Measurements from ENCODE around the gene FBN2.

The FBN2 gene

DNA sequence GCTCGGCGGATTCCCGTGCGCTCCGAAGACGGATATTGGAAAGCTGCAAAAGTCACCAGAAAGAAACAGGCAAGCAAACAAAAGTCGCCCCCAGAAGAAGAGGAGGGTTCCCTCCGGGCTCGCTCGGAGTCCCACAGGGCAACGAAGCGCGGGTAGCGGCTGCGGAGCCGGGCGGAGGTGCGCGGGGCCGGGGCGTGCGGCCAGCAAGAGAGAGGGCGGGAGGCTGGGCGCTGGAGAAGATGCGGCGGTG is at the start of gene FBN2:
FBN2 (minus strand) TSS at position 246 of the 250 bp plus-strand sequence. CDS start 642 bp downstream, outside the sequence.
- H3K27ac ChIP-seq = no peak within 1 kb of the TSS
- no peaks in the 10 kb centered on the region for H3K36me3 ChIP-seq
- no peaks in the 10 kb centered on the region for H3K27me3 ChIP-seq
- no peak for TF ChIP-seq Cebpa-rat (IDR thresholded peaks at IDR 0.05)
- no peaks in the 10 kb centered on the region for H4K20me1 ChIP-seq
- H3K9ac ChIP-seq = no peak within 1 kb of the TSS
- H3K4me2 ChIP-seq = no peak within 1 kb of the TSS
- H3K4me1 ChIP-seq = no peaks in the 10 kb centered on the region
- H3K9me3 ChIP-seq (replicated peaks in 1 of 11) = peaks cover 29 to 36% (median 34%) of the 10 kb centered on the region in 11 experiments
- no peak within 1 kb of the TSS for H3K4me3 ChIP-seq

DNA sequence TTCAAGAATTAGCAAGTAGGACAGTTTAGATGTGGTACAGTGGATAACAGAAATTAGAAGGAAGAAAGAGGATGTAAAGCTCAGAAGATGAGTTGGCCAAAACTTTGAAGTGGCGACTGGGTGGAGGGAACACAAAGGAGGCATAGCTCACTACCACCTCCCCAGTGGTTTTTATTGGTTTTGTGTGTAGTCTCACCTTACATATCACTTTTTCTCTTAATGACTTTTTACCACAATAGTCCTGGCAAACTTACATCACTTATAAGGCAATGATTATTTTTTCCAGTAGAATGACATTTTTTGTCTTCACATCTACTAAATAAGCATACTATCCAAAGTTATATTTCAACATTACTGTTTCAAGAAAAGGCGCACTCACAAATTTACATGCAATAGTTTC is 49.2 kb upstream of the FBN2 start:
- Histone ChIP-seq H4K20me1 (no peaks in the 10 kb centered on the region), H3K27me3 (no peaks in the 10 kb centered on the region), H3K27ac (no peak overlapping the region), H3K9me3 (replicated peaks in 1 of 11) (peaks cover 0 to 11% (median 3%) of the 10 kb centered on the region in 11 experiments; a peak in 7 of 22 replicates), H3K4me3 (no peak overlapping the region), H3K4me2 (no peak overlapping the region), H3K9ac (no peak overlapping the region), H3K36me3 (no peaks in the 10 kb centered on the region), H3K4me1 (no peaks in the 10 kb centered on the region)
- TF ChIP-seq Cebpa-rat (IDR thresholded peaks at IDR 0.05) = no peak

DNA sequence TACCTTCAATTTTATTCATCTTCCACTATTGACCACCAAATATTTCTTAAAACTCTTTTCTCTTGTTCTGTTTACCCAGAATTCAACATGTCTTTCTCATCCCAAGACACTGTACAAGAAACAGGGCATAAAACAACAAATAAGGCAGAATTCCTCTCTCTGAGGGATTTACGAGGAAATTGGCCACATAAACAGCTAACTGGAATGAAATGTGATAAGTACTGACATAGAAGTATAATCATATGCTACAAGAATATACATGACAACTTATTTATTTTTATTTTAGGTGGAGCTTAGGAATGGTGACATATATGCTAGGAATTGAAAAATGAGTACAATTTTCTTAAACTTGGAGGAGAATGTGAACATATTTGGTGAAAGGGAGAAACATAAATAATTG is 48.8 kb upstream of the FBN2 start:
- Histone ChIP-seq H3K4me1 (no peaks in the 10 kb centered on the region), H3K36me3 (no peaks in the 10 kb centered on the region), H4K20me1 (no peaks in the 10 kb centered on the region), H3K4me2 (no peak overlapping the region), H3K9ac (no peak overlapping the region), H3K27me3 (no peaks in the 10 kb centered on the region), H3K9me3 (replicated peaks in 1 of 11) (peaks cover 0 to 15% (median 4%) of the 10 kb centered on the region in 11 experiments; a peak in 7 of 22 replicates), H3K4me3 (no peak overlapping the region), H3K27ac (no peak overlapping the region)
- no peak for TF ChIP-seq Cebpa-rat (IDR thresholded peaks at IDR 0.05)

DNA sequence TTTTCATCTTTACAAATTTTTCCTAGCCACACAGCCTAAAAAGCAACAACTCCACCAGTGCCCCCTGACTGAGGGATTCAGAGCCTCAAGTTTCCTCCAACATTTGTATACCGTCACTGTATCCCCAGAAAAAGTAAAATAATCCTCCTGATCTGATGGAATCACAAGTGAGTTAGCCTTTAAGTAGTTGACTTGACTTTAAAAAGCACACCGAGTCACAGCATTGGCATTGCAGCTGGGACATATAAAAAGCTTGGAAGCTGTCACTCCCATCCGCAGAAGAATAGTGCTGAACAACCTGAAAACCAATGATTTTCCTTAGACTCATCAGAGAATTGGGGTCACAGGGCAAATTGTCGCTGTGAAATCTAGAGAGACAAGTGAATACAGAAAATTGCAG is 41.6 kb upstream of the FBN2 start:
- Histone ChIP-seq H3K9me3 (replicated peaks in 1 of 11) (peaks cover 0 to 19% (median 4%) of the 10 kb centered on the region in 11 experiments; a peak in 8 of 22 replicates), H4K20me1 (no peaks in the 10 kb centered on the region), H3K4me1 (no peaks in the 10 kb centered on the region), H3K9ac (no peak overlapping the region), H3K4me3 (no peak overlapping the region), H3K27me3 (no peaks in the 10 kb centered on the region), H3K27ac (no peak overlapping the region), H3K4me2 (no peak overlapping the region), H3K36me3 (no peaks in the 10 kb centered on the region)
- no peak for TF ChIP-seq Cebpa-rat (IDR thresholded peaks at IDR 0.05)

DNA sequence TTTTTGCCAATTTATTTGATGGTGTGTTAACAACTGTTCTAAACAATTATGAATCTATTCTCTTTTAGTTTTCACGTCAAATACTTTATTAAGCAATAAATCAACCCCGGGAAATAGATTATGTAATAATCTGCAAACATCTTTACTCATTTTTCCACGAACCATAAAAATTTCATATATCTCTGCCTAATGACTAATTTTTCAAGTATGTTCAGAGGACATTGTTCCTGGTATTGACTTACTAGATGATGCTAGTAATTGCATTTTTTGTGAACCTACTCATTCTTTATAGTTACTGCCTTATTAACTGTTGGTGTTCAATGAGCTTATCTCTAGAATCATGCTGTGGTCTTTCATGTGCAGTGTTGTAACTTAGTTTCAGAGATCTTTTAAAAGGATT is 41.0 kb upstream of the FBN2 start:
- Histone ChIP-seq H3K9me3 (replicated peaks in 1 of 11) (peaks cover 0 to 19% (median 4%) of the 10 kb centered on the region in 11 experiments; a peak in 8 of 22 replicates), H3K27ac (no peak overlapping the region), H3K4me3 (no peak overlapping the region), H3K4me2 (no peak overlapping the region), H4K20me1 (no peaks in the 10 kb centered on the region), H3K27me3 (no peaks in the 10 kb centered on the region), H3K36me3 (no peaks in the 10 kb centered on the region), H3K9ac (no peak overlapping the region), H3K4me1 (no peaks in the 10 kb centered on the region)
- no peak for TF ChIP-seq Cebpa-rat (IDR thresholded peaks at IDR 0.05)

DNA sequence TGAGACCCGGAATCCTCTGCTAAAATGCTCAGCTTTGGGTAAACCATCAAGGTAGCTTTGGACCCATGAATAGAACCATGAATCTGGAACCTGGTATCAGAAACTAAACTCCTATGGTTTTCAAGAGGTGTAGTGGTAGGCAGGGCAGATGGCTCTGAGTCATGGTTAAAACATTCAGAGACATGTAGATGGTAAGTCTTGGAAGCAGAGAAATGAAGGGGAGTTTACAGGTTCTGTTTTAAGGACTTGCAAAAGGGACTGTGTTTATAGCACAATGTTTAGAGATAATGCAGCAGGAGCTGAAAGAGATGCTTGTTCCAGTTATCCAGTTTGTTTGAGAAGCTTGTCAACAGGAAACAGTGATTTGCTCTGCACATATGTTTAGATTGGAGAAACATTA is 36.0 kb upstream of the FBN2 start:
- no peak overlapping the region for H3K9ac ChIP-seq
- no peak overlapping the region for H3K4me2 ChIP-seq
- no peak for TF ChIP-seq Cebpa-rat (IDR thresholded peaks at IDR 0.05)
- no peaks in the 10 kb centered on the region for H3K4me1 ChIP-seq
- H3K36me3 ChIP-seq = no peaks in the 10 kb centered on the region
- no peaks in the 10 kb centered on the region for H3K27me3 ChIP-seq
- H3K4me3 ChIP-seq = no peak overlapping the region
- peaks cover 0 to 6% (median 0%) of the 10 kb centered on the region in 11 experiments; a peak in 2 of 22 replicates for H3K9me3 ChIP-seq (replicated peaks in 1 of 11)
- no peak overlapping the region for H3K27ac ChIP-seq
- no peaks in the 10 kb centered on the region for H4K20me1 ChIP-seq

DNA sequence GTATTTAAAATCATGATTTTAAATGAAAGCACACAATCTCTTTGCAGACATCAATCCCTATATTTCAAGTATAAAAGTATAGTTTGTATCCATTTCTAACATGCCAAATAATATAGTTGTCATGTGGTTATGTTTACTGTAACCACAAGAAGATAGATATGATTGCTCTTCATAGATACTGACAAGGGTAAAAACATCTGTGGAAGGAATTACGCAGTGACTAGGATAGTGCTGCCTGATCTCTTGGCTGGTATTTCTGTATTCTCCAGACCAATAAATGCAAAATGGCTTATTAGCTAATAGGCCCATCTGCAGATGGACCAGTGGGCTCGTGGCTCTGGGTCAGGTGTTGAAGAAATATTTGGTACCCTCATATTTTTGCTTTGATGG is 34.9 kb upstream of the FBN2 start:
- H3K27ac ChIP-seq = no peak overlapping the region
- H4K20me1 ChIP-seq = no peaks in the 10 kb centered on the region
- no peaks in the 10 kb centered on the region for H3K4me1 ChIP-seq
- no peak overlapping the region for H3K4me3 ChIP-seq
- H3K36me3 ChIP-seq = no peaks in the 10 kb centered on the region
- no peak for TF ChIP-seq Cebpa-rat (IDR thresholded peaks at IDR 0.05)
- H3K4me2 ChIP-seq = no peak overlapping the region
- H3K9me3 ChIP-seq (replicated peaks in 1 of 11) = peaks cover 0 to 6% (median 0%) of the 10 kb centered on the region in 11 experiments; a peak in 2 of 22 replicates
- no peaks in the 10 kb centered on the region for H3K27me3 ChIP-seq
- H3K9ac ChIP-seq = no peak overlapping the region

DNA sequence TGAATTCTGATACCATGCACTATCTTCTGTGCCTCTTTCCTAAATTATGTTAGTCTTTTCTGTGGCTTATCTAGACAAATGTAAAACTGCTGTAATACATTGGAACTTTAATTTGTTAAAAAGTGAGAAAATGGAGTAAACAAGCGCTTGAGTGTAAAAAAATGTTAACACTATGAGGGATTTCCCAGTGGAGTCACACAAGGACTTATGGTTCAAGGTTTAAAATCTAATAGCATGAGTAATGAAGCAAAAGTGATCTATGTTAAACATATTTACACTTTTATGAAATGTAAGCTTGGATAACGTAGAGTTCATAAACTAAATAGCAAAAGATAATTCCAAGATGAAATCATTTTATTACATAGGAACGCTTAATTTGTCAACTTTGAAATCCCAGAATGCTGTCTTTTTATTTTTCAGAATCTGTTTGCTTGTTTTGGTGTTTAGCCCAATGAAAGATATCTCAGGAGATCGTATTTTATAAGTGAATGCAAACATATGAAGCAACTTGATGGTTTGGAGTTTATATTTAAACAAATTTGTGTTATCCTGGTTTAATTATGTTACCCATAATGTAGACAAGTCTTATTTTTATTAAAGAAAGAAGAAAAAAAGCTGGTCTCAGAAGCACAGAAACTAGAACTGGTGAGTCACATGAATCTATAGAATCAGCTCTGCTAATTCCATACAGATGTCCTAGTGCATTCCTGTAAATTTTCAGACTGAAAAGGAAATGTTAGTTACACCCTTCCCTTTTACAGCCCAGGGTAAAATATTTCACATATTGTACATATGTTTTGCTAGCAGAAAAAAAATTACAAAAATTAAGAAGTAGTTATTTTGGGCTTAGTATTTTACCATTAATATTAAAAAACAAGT is 34.2 kb upstream of the FBN2 start:
- Histone ChIP-seq H3K36me3 (no peaks in the 10 kb centered on the region), H4K20me1 (no peaks in the 10 kb centered on the region), H3K9ac (no peak overlapping the region), H3K4me1 (no peaks in the 10 kb centered on the region), H3K27ac (no peak overlapping the region), H3K4me3 (no peak overlapping the region), H3K27me3 (no peaks in the 10 kb centered on the region), H3K9me3 (replicated peaks in 1 of 11) (peaks cover 0 to 6% (median 0%) of the 10 kb centered on the region in 11 experiments; a peak in 2 of 22 replicates), H3K4me2 (no peak overlapping the region)
- no peak for TF ChIP-seq Cebpa-rat (IDR thresholded peaks at IDR 0.05)

DNA sequence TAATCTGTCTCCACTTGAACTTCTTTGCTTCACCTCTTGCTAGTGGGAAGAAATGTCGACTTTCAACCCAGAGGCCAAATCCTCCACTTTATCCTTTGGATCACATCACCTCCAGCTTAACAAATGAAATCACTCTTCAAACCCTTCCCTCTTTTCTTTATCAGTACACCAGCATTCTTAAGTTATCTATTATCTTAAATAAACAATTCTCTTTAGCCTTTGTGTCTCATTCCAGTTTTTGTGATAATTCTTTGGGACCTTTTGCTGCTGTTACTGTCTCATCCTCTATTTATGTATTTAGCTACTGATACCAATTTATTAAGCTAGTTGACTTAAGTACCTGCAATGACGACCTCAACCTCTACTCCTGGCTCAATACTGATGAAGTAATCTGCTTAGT is 28.1 kb upstream of the FBN2 start:
- H3K36me3 ChIP-seq = no peaks in the 10 kb centered on the region

More for the DNA sequence above, 28.1 kb upstream of the FBN2 start:
- no peak overlapping the region for H3K4me3 ChIP-seq
- no peaks in the 10 kb centered on the region for H3K27me3 ChIP-seq
- no peak overlapping the region for H3K27ac ChIP-seq
- no peak overlapping the region for H3K4me2 ChIP-seq
- H3K9me3 ChIP-seq (replicated peaks in 1 of 11) = no peaks in the 10 kb centered on the region
- no peaks in the 10 kb centered on the region for H3K4me1 ChIP-seq
- H4K20me1 ChIP-seq = no peaks in the 10 kb centered on the region
- no peak for TF ChIP-seq Cebpa-rat (IDR thresholded peaks at IDR 0.05)
- no peak overlapping the region for H3K9ac ChIP-seq

Measured in BLaER1 treated with 17β-estradiol and CSF1 and Interleukin-3, amounts not matched to agents 10 nM and 100 nM (cell line).